Gastroesophageal sphincter (tissue), 3 donors: ENCODE measurements around the gene SPG7.

Experiments used
- EP300 ChIP-seq: sonication (generic); formaldehyde crosslinking; IDR thresholded peaks from one replicate; pipeline ENCODE4 v1.6.1; 2017; ENCODE audit warnings: antibody characterized with exemption, mild to moderate bottlenecking
- POLR2A ChIP-seq, 2 donors: fragments of 450-650 bp; IDR thresholded peaks; one replicate each; pipeline ENCODE4 v1.6.1; 2017; ENCODE audit warnings: antibody characterized with exemption in 2 of 2, mild to moderate bottlenecking in 2 of 2, moderate library complexity in 1 of 2
- POLR2AphosphoS5 ChIP-seq: sonication (generic); formaldehyde crosslinking; IDR thresholded peaks from one replicate; pipeline ENCODE4 v1.6.1; 2017; ENCODE audit warnings: antibody characterized with exemption
- TF ChIP-seq, protein P1 (sequence below), 4 experiments: fragments of 200-600 bp in 2 of 4; fragments of 450-650 bp in 2 of 4; sonication (generic) in 1 of 4; IDR thresholded peaks; one replicate each; pipeline ENCODE4 v1.5.1; 2017 to 2019; ENCODE audit warnings: antibody characterized with exemption in 4 of 4, mild to moderate bottlenecking in 2 of 4, moderate library complexity in 2 of 4

DNA sequence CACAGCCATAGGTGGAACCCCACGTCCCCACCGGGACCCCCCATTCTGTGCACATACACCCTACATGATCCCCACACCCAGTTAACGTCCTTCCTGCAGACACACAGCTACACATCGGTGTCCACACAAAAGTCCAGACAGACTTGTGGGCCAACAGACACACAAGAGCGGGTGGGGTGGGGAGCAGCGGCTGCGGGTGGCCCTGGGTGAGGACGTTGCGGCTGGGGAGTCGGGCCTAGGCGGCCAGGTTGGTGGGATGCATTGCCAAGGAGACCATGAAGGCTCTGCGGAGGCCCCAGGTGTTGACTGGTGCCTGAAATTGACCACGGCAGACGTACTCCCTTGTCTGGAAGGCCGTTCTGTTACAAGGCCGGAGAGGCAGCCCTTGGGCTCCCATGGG, 96.6 kb downstream of the SPG7 start:
- no peak for TF ChIP-seq POLR2A (IDR thresholded peaks at IDR 0.05)
- TF ChIP-seq, protein P1, sequence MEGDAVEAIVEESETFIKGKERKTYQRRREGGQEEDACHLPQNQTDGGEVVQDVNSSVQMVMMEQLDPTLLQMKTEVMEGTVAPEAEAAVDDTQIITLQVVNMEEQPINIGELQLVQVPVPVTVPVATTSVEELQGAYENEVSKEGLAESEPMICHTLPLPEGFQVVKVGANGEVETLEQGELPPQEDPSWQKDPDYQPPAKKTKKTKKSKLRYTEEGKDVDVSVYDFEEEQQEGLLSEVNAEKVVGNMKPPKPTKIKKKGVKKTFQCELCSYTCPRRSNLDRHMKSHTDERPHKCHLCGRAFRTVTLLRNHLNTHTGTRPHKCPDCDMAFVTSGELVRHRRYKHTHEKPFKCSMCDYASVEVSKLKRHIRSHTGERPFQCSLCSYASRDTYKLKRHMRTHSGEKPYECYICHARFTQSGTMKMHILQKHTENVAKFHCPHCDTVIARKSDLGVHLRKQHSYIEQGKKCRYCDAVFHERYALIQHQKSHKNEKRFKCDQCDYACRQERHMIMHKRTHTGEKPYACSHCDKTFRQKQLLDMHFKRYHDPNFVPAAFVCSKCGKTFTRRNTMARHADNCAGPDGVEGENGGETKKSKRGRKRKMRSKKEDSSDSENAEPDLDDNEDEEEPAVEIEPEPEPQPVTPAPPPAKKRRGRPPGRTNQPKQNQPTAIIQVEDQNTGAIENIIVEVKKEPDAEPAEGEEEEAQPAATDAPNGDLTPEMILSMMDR (IDR thresholded peaks at IDR 0.05) = no peak
- TF ChIP-seq POLR2AphosphoS5 = no peak
- TF ChIP-seq EP300 = no peak
